Uterus (tissue), 4 donors: Measurements from ENCODE around the gene DUSP10. TPM values are rescaled to one million over a fixed set of nuclear protein-coding genes. Genes with fewer than 3 reads are reported as not detected.

ENCODE experiments used
- DNase-seq, 2 donors: peaks; one replicate each; pipeline ENCODE4 v3.0.0-alpha.2; 2019 to 2020
- H3K27ac ChIP-seq, 2 donors: fragments of 200-600 bp; sonication (generic); 1 replicate in 1 of 2; 2 replicates in 1 of 2; pipeline ENCODE4 v1.5.1; 2016 to 2018
- H3K27me3 ChIP-seq, 2 donors: fragments of 200-600 bp; sonication (generic); one replicate each; pipeline ENCODE4 v1.5.1; 2018 to 2019; ENCODE audit warnings: control low read depth in 1 of 2
- H3K36me3 ChIP-seq, 2 donors: fragments of 200-600 bp; sonication (generic); one replicate each; pipeline ENCODE4 v1.5.1; 2019; ENCODE audit warnings: control low read depth in 1 of 2
- H3K4me1 ChIP-seq, 2 donors: fragments of 200-600 bp; sonication (generic); one replicate each; pipeline ENCODE4 v1.5.1; 2018 to 2019; ENCODE audit warnings: control low read depth in 1 of 2
- H3K4me3 ChIP-seq, 2 donors: fragments of 200-600 bp; sonication (generic); 1 replicate in 1 of 2; 2 replicates in 1 of 2; pipeline ENCODE4 v1.5.1; 2018 to 2019; ENCODE audit warnings: mild to moderate bottlenecking in 1 of 2
- H3K9me3 ChIP-seq, 2 donors: fragments of 200-600 bp; sonication (generic); one replicate each; pipeline ENCODE4 v1.5.1; 2019; ENCODE audit warnings: control low read depth in 1 of 2
- CTCF ChIP-seq, 4 experiments: fragments of 200-600 bp in 2 of 4; fragments of 450-650 bp in 2 of 4; sonication (generic) in 2 of 4; IDR thresholded peaks; one replicate each; pipeline ENCODE4 v1.5.1; 2016 to 2019; ENCODE audit warnings: antibody characterized with exemption in 4 of 4, mild to moderate bottlenecking in 2 of 4, moderate library complexity in 1 of 4
- POLR2A ChIP-seq, 2 donors: fragments of 450-650 bp; IDR thresholded peaks; one replicate each; pipeline ENCODE4 v1.6.1; 2016; ENCODE audit warnings: antibody characterized with exemption in 2 of 2, mild to moderate bottlenecking in 1 of 2, moderate library complexity in 1 of 2
- intact Hi-C: fragments of 100-400 bp; cut with DNase I; formaldehyde crosslinking; loops from one replicate; pipeline ENCODE4 v1.15.1; 2023; ENCODE audit warnings: low total_unique reads
- total RNA-seq, 4 donors: library from RNA; depleted of rRNA in 3 of 4; stranded (reverse); fragments of >200 nt in 3 of 4; gene quantifications; one replicate each; pipeline versions ENCODE4 v1.1.0 to v1.2.4, GENCODE V29; 2014 to 2023
- donor health status: DM: yes; HTN: yes; CAD: no.

DUSP10 gene
- total RNA-seq, 4 donors from 2014 or later, result 0.26 to 10.9 (median 5.5) TPM

GRCh38 chr1:221782970-221783369 is 41.1 kb upstream of the DUSP10 start:
- H3K36me3 ChIP-seq, result no peaks in the 10 kb centered on the region
- intact Hi-C loops, result no loop called here
- no peak overlapping the region for H3K27ac ChIP-seq
- H3K4me1 ChIP-seq, result no peaks in the 10 kb centered on the region
- H3K27me3 ChIP-seq, result no peaks in the 10 kb centered on the region
- no peaks in the 10 kb centered on the region for H3K9me3 ChIP-seq
- no peak overlapping the region for H3K4me3 ChIP-seq
- TF ChIP-seq CTCF (IDR thresholded peaks at IDR 0.05) (no peak), POLR2A (IDR thresholded peaks at IDR 0.05) (no peak)
- no peak for DNase-seq

GRCh38 chr1:221782477-221782876 is 40.6 kb upstream of the DUSP10 start:
- intact Hi-C loops, result no loop called here

GRCh38 chr1:221781102-221781755 is 39.3 kb upstream of the DUSP10 start:
- intact Hi-C loops, result no loop called here
- TF ChIP-seq POLR2A (IDR thresholded peaks at IDR 0.05), result no peak
- TF ChIP-seq CTCF (IDR thresholded peaks at IDR 0.05), result no peak
- DNase-seq, result no peak

More at GRCh38 chr1:221782477-221782876, 40.6 kb upstream of the DUSP10 start:
- Histone ChIP-seq H3K27ac (no peak overlapping the region), H3K9me3 (no peaks in the 10 kb centered on the region), H3K27me3 (no peaks in the 10 kb centered on the region), H3K4me1 (no peaks in the 10 kb centered on the region), H3K36me3 (no peaks in the 10 kb centered on the region), H3K4me3 (no peak overlapping the region)
- TF ChIP-seq CTCF (IDR thresholded peaks at IDR 0.05) (no peak), POLR2A (IDR thresholded peaks at IDR 0.05) (no peak)
- DNase-seq, result no peak

GRCh38 chr1:221780175-221780574 is 38.3 kb upstream of the DUSP10 start:
- no peak overlapping the region for H3K4me3 ChIP-seq
- TF ChIP-seq CTCF (IDR thresholded peaks at IDR 0.05) (no peak), POLR2A (IDR thresholded peaks at IDR 0.05) (no peak)

More at GRCh38 chr1:221781102-221781755, 39.3 kb upstream of the DUSP10 start:
- Histone ChIP-seq H3K36me3 (no peaks in the 10 kb centered on the region), H3K4me1 (no peaks in the 10 kb centered on the region), H3K9me3 (no peaks in the 10 kb centered on the region), H3K4me3 (no peak overlapping the region), H3K27me3 (no peaks in the 10 kb centered on the region), H3K27ac (no peak overlapping the region)

GRCh38 chr1:221779771-221780170 is 37.9 kb upstream of the DUSP10 start:
- DNase-seq, result no peak
- Histone ChIP-seq H3K27me3 (no peaks in the 10 kb centered on the region), H3K9me3 (no peaks in the 10 kb centered on the region), H3K4me3 (no peak overlapping the region), H3K36me3 (no peaks in the 10 kb centered on the region), H3K4me1 (no peaks in the 10 kb centered on the region), H3K27ac (no peak overlapping the region)
- intact Hi-C loops, result no loop called here
- TF ChIP-seq CTCF (IDR thresholded peaks at IDR 0.05), result no peak
- TF ChIP-seq POLR2A (IDR thresholded peaks at IDR 0.05), result no peak

More at GRCh38 chr1:221780175-221780574, 38.3 kb upstream of the DUSP10 start:
- no peak overlapping the region for H3K27ac ChIP-seq
- no peaks in the 10 kb centered on the region for H3K9me3 ChIP-seq
- no peaks in the 10 kb centered on the region for H3K4me1 ChIP-seq
- intact Hi-C loops, result no loop called here
- DNase-seq, result no peak
- H3K36me3 ChIP-seq, result no peaks in the 10 kb centered on the region
- no peaks in the 10 kb centered on the region for H3K27me3 ChIP-seq
